ENCODE measurements around the gene EFCC1. TPM values are rescaled to one million over a fixed set of nuclear protein-coding genes. Genes with fewer than 3 reads are reported as not detected.
"Not testable (repeated sequence)": the region's sequence is repeated elsewhere in the genome, so short reads cannot be mapped to it uniquely, and the experiment has no call there.

Gene EFCC1
- polyA plus RNA-seq, 2 of the 4 experiments (the other 2 are of a cell fraction), result 0.04 TPM; not detected in 1

- H3K27ac ChIP-seq; DNase-seq (ENCODE audit: low read depth in 1 of 2, low spot score in 1 of 2); H3K9me3 ChIP-seq; FAIRE-seq; H3K4me2 ChIP-seq; ATAC-seq; H3K4me3 ChIP-seq; H3K4me1 ChIP-seq: not testable (repeated sequence)
- CTCF ChIA-PET, result interaction anchor here (0.6 to 2.6 kb wide), 6 partner anchors 12 to 151 kb away, joined by 3 to 16 read pairs (median 4); no protein-coding TSS in a partner anchor
- WGBS (ENCODE audit: missing lambda C conversion rate), result 65% methylated on average over 13 of the region's 13 CpGs
- POLR2A ChIA-PET, result interaction anchor here (0.5 to 1.0 kb wide), 2 partner anchors 92 to 330 kb away, joined by 3 to 5 read pairs; no protein-coding TSS in a partner anchor
- peak; percentile 59 for TF ChIP-seq MAFK (IDR thresholded peaks at IDR 0.05; ENCODE audit: partially characterized antibody)
These were observed 68.4 kb downstream of the EFCC1 start for GRCh38 chr3:129069313-129070085.

GRCh38 chr3:129070086-129070885 is 69.2 kb downstream of the EFCC1 start:
- ATAC-seq, result no peak
- no peak for DNase-seq (ENCODE audit: low read depth in 1 of 2, low spot score in 1 of 2)
- WGBS (ENCODE audit: missing lambda C conversion rate), result 52% methylated on average over 8 of the region's 8 CpGs
- Histone ChIP-seq H3K9me3 (no peaks in the 10 kb centered on the region), H3K4me1 (no peaks in the 10 kb centered on the region), H3K4me3 (no peak overlapping the region), H3K4me2 (no peak overlapping the region), H3K27ac (no peak overlapping the region)
- ChIA-PET CTCF (interaction anchor here (0.6 to 2.6 kb wide), 3 partner anchors 12 to 152 kb away, joined by 3 to 16 read pairs (median 7); no protein-coding TSS in a partner anchor), POLR2A (interaction anchor here (1.0 kb wide), 1 partner anchor 91 kb away, joined by 3 read pairs; no protein-coding TSS in a partner anchor)
- FAIRE-seq, result no peak
- TF ChIP-seq JUN (IDR thresholded peaks at IDR 0.05), result no peak
- no peak for TF ChIP-seq PHF8 (IDR thresholded peaks at IDR 0.05; ENCODE audit: borderline replicate concordance, low read depth)
- no peak for TF ChIP-seq ZSCAN20 (CRISPR knock-in tag; IDR thresholded peaks at IDR 0.05)
- no peak for TF ChIP-seq KDM5A (IDR thresholded peaks at IDR 0.05)
- TF ChIP-seq MAX (IDR thresholded peaks at IDR 0.05), result no peak
- TF ChIP-seq HEYL (CRISPR knock-in tag; IDR thresholded peaks at IDR 0.05), result no peak
- no peak for TF ChIP-seq BHLHE40 (IDR thresholded peaks at IDR 0.05; ENCODE audit: low read depth, low read length)
- no peak for TF ChIP-seq MAFK (IDR thresholded peaks at IDR 0.05; ENCODE audit: partially characterized antibody)
- no peak for TF ChIP-seq ATOH8 (CRISPR knock-in tag; IDR thresholded peaks at IDR 0.05; ENCODE audit: low read depth)
- no peak for TF ChIP-seq NR3C1 (IDR thresholded peaks at IDR 0.05)
- TF ChIP-seq RFX5 (IDR thresholded peaks at IDR 0.05), result no peak
- TF ChIP-seq RCOR1 (IDR thresholded peaks at IDR 0.05; ENCODE audit: low read depth, low read length), result no peak
- no peak for TF ChIP-seq EHF (CRISPR knock-in tag; IDR thresholded peaks at IDR 0.05)
- no peak for TF ChIP-seq HOXB5 (CRISPR knock-in tag; IDR thresholded peaks at IDR 0.05)
- no peak for TF ChIP-seq POLR2A (IDR thresholded peaks at IDR 0.05; ENCODE audit: low read length)
- no peak for TF ChIP-seq HMGXB4 (CRISPR knock-in tag; IDR thresholded peaks at IDR 0.05; ENCODE audit: borderline replicate concordance)
- TF ChIP-seq RAD21 (conservative IDR thresholded peaks at IDR 0.05 in 1 of 2, IDR thresholded peaks at IDR 0.05 in 1 of 2), result no peak
- TF ChIP-seq FOSL2 (IDR thresholded peaks at IDR 0.05), result no peak
- no peak for TF ChIP-seq FOSL2 (CRISPR knock-in tag; IDR thresholded peaks at IDR 0.05)
- TF ChIP-seq GATA3 (IDR thresholded peaks at IDR 0.05; ENCODE audit: borderline replicate concordance), result no peak
